H1 (cell line): ENCODE measurements around the gene PLSCR3. TPM values are rescaled to one million over a fixed set of nuclear protein-coding genes. Genes with fewer than 3 reads are reported as not detected.

Experiments used
- CTCF ChIA-PET: fragments of 300-600 bp; sonication (Branson Sonifier 250); formaldehyde crosslinking; loops from one replicate; lab custom pipeline; 2021; ENCODE audit not compliant: partially characterized antibody; lab: Charles Lee
- POLR2A ChIA-PET: fragments of 300-600 bp; sonication (Branson Sonifier 250); formaldehyde crosslinking; loops from one replicate; lab custom pipeline; 2021; ENCODE audit warnings: inconsistent platforms; ENCODE audit not compliant: partially characterized antibody; lab: Charles Lee
- DNase-seq, 2 experiments: peaks; one replicate each; pipeline versions ENCODE4 v3.0.0 to v3.0.0-alpha.2; 2010 to 2022; ENCODE audit warnings: low spot score in 2 of 2, low read depth in 1 of 2, mixed read lengths in 1 of 2
- FAIRE-seq: peaks from 2 replicates; lab custom pipeline; 2011; peaks lifted over from hg19 to GRCh38; lab: Jason Lieb, UNC
- H2AFZ ChIP-seq: 2 replicates; pipeline ENCODE4 v1.8.1; 2012; ENCODE audit warnings: low read length, inconsistent platforms
- H2AK5ac ChIP-seq: 2 replicates; pipeline ENCODE4 v1.6.1; 2013; ENCODE audit warnings: low read depth, low read length
- H2BK120ac ChIP-seq: replicated peaks from 2 replicates; pipeline ENCODE3; 2013; ENCODE audit warnings: low read depth, low read length, inconsistent platforms
- H2BK12ac ChIP-seq: 2 replicates; pipeline ENCODE4 v1.6.1; 2013; ENCODE audit warnings: low read depth, low read length
- H2BK15ac ChIP-seq: 2 replicates; pipeline ENCODE4 v1.6.1; 2013; ENCODE audit warnings: low read length
- H2BK20ac ChIP-seq: 2 replicates; pipeline ENCODE4 v1.6.1; 2013; ENCODE audit warnings: low read length
- H2BK5ac ChIP-seq: 2 replicates; pipeline ENCODE4 v1.6.1; 2013; ENCODE audit warnings: low read depth, low read length
- H3K14ac ChIP-seq: 2 replicates; pipeline ENCODE4 v1.6.1; 2013; ENCODE audit warnings: inconsistent platforms; ENCODE audit not compliant: insufficient read length
- H3K18ac ChIP-seq: 2 replicates; pipeline ENCODE4 v1.6.1; 2013; ENCODE audit warnings: low read length; ENCODE audit errors: extremely low read depth
- H3K23ac ChIP-seq: 2 replicates; pipeline ENCODE4 v1.6.1; 2013; ENCODE audit warnings: inconsistent platforms; ENCODE audit not compliant: insufficient read length
- H3K23me2 ChIP-seq: 2 replicates; pipeline ENCODE4 v1.6.1; 2013; ENCODE audit warnings: low read depth, low read length
- H3K27ac ChIP-seq: 2 replicates; pipeline ENCODE4 v1.6.1; 2011; ENCODE audit warnings: low read depth, low read length, inconsistent platforms
- H3K27me3 ChIP-seq, 4 experiments: replicated peaks in 1 of 4; 1 replicate in 1 of 4; 2 replicates in 3 of 4; pipeline versions ENCODE4 v1.6.1 to v1.8.1; 2011 to 2013; ENCODE audit warnings: low read length in 3 of 4, mild to moderate bottlenecking in 3 of 4, inconsistent platforms in 2 of 4, mixed read lengths in 2 of 4, moderate library complexity in 1 of 4; ENCODE audit not compliant: control insufficient read depth in 3 of 4, insufficient read depth in 3 of 4; ENCODE audit errors: extremely low read depth in 1 of 4
- H3K36me3 ChIP-seq, 4 experiments: 2 replicates each; pipeline versions ENCODE4 v1.6.1 to v1.8.1; 2011 to 2013; ENCODE audit warnings: mild to moderate bottlenecking in 4 of 4, low read length in 3 of 4, moderate library complexity in 2 of 4, control low read depth in 1 of 4, inconsistent platforms in 1 of 4; ENCODE audit not compliant: insufficient read depth in 4 of 4, control insufficient read depth in 2 of 4
- H3K4ac ChIP-seq: replicated peaks from 2 replicates; pipeline ENCODE3; 2013; ENCODE audit warnings: low read length, low read depth, mixed read lengths, inconsistent platforms; ENCODE audit not compliant: insufficient read length
- H3K4me1 ChIP-seq, 4 experiments: replicated peaks in 1 of 4; 1 replicate in 1 of 4; 2 replicates in 3 of 4; pipeline versions ENCODE4 v1.6.1 to v1.8.1; 2011 to 2013; ENCODE audit warnings: low read length in 3 of 4, inconsistent platforms in 2 of 4, mixed read lengths in 1 of 4; ENCODE audit not compliant: insufficient read depth in 4 of 4, control insufficient read depth in 3 of 4
- H3K4me2 ChIP-seq, 2 experiments: 2 replicates each; pipeline versions ENCODE4 v1.6.1 to v1.8.1; 2011 to 2013; ENCODE audit warnings: low read depth in 2 of 2, low read length in 2 of 2, control low read depth in 1 of 2, inconsistent platforms in 1 of 2, mild to moderate bottlenecking in 1 of 2; ENCODE audit not compliant: insufficient read depth in 1 of 2
- H3K4me3 ChIP-seq, 4 experiments: fragments of 200-600, 300-600 bp in 1 of 4; sonication (generic), shearing (Covaris generic), sonication (Bioruptor Twin) in 1 of 4; 2 replicates each; pipeline versions ENCODE4 v1.5.1 to v1.8.1; 2011 to 2016; ENCODE audit warnings: low read length in 4 of 4, low read depth in 3 of 4, control low read depth in 2 of 4, inconsistent platforms in 2 of 4, mild to moderate bottlenecking in 2 of 4, mixed read lengths in 1 of 4, moderate library complexity in 1 of 4; ENCODE audit not compliant: insufficient read depth in 2 of 4; ENCODE audit errors: extremely low read depth in 1 of 4
- H3K56ac ChIP-seq: replicated peaks from 2 replicates; pipeline ENCODE3; 2013; ENCODE audit warnings: low read depth, mild to moderate bottlenecking, mixed read lengths, low read length, inconsistent platforms; ENCODE audit not compliant: insufficient read length
- H3K79me1 ChIP-seq: 2 replicates; pipeline ENCODE4 v1.6.1; 2013; ENCODE audit warnings: low read depth, low read length, control low read depth
- H3K79me2 ChIP-seq, 2 experiments: 2 replicates each; pipeline versions ENCODE4 v1.6.1 to v1.8.1; 2012 to 2013; ENCODE audit warnings: low read length in 2 of 2, mild to moderate bottlenecking in 2 of 2, inconsistent platforms in 1 of 2; ENCODE audit not compliant: insufficient read depth in 2 of 2, control insufficient read depth in 1 of 2
- H3K9ac ChIP-seq, 4 experiments: replicated peaks in 1 of 4; 1 replicate in 1 of 4; 2 replicates in 3 of 4; pipeline versions ENCODE4 v1.6.1 to v1.8.1; 2011 to 2013; ENCODE audit warnings: low read depth in 3 of 4, low read length in 3 of 4, control low read depth in 2 of 4, mild to moderate bottlenecking in 2 of 4, moderate library complexity in 2 of 4, inconsistent platforms in 1 of 4; ENCODE audit errors: extremely low read depth in 1 of 4
- H3K9me3 ChIP-seq, 2 experiments: 2 replicates each; pipeline versions ENCODE4 v1.6.1 to v1.8.1; 2012 to 2013; ENCODE audit warnings: mild to moderate bottlenecking in 2 of 2, moderate library complexity in 2 of 2, control low read depth in 1 of 2, inconsistent platforms in 1 of 2, low read depth in 1 of 2, low read length in 1 of 2, mixed read lengths in 1 of 2; ENCODE audit not compliant: insufficient read depth in 2 of 2
- H4K20me1 ChIP-seq, 2 experiments: replicated peaks in 1 of 2; 2 replicates each; pipeline versions ENCODE3 to v1.8.1; 2011 to 2013; ENCODE audit warnings: inconsistent platforms in 2 of 2, low read length in 2 of 2, mild to moderate bottlenecking in 1 of 2; ENCODE audit not compliant: insufficient read depth in 2 of 2, control insufficient read depth in 1 of 2
- H4K5ac ChIP-seq: 2 replicates; pipeline ENCODE4 v1.6.1; 2013; ENCODE audit warnings: low read length, low read depth, mixed read lengths, inconsistent platforms; ENCODE audit not compliant: insufficient read length
- H4K8ac ChIP-seq: 2 replicates; pipeline ENCODE4 v1.8.0; 2013; ENCODE audit warnings: mild to moderate bottlenecking, moderate library complexity, low read length, inconsistent platforms; ENCODE audit not compliant: insufficient read depth; ENCODE audit errors: extremely low read depth
- H4K91ac ChIP-seq: replicated peaks from 2 replicates; pipeline ENCODE3; 2013; ENCODE audit warnings: low read length, mixed read lengths, inconsistent platforms; ENCODE audit not compliant: insufficient read length
- CTBP2 ChIP-seq: IDR thresholded peaks from 2 replicates; pipeline ENCODE4 v1.7.0; 2011; ENCODE audit warnings: borderline replicate concordance, mild to moderate bottlenecking, moderate library complexity, mixed read lengths, low read length; ENCODE audit not compliant: insufficient read depth, insufficient read length
- KDM5A ChIP-seq: fragments of 200-600 bp; IDR thresholded peaks from 2 replicates; pipeline ENCODE4 v1.7.1; 2012; ENCODE audit warnings: mild to moderate bottlenecking, low read length, inconsistent platforms, mixed read lengths
- WGBS, 2 experiments: shearing (Covaris generic) in 1 of 2; methylation state at CpG; one replicate each; pipeline versions ENCODE4 v1.1.6 to v1.1.7; 2013 to 2015; ENCODE audit warnings: low lambda C conversion rate in 2 of 2, mixed read lengths in 2 of 2, inconsistent platforms in 1 of 2, low coverage in 1 of 2, missing lambda C conversion rate in 1 of 2; ENCODE audit not compliant: insufficient replicate concordance in 2 of 2, insufficient coverage in 1 of 2, insufficient read length in 1 of 2; ENCODE audit errors: extremely low coverage in 1 of 2, missing lambda C conversion rate in 1 of 2; 5-methylcytosine and 5-hydroxymethylcytosine counted together
- polyA plus RNA-seq, 7 experiments: library from polyadenylated mRNA; depleted of rRNA in 3 of 7; stranded (reverse) in 5 of 7; unstranded in 2 of 7; fragments of >200 nt in 5 of 7; fragments of 200-250 nt in 2 of 7; gene quantifications; 1 replicate in 5 of 7; 2 replicates in 1 of 7; 4 replicates in 1 of 7; pipeline versions ENCODE4 v1.2.1 to v1.2.3, GENCODE V29; 2011 to 2013; ENCODE audit warnings: missing spikeins in 2 of 7, mixed read lengths in 2 of 7
- total RNA-seq: library from RNA; stranded (reverse); fragmentation: NEBNext Ultra II Directional; extraction: Animal tissue kit (Norgen Biotek cat#: 25700); gene quantifications from 2 replicates; pipeline ENCODE4 v1.2.1, GENCODE V29; 2021

PLSCR3 gene
- total and polyA plus RNA-seq, 2 of the 8 experiments (the other 6 are each of a cell fraction or from before 2014, with no cell fraction given) = 36.1 to 38.7 TPM

- TF ChIP-seq CTBP2 (no peak), KDM5A (no peak)
- H2BK120ac ChIP-seq = no peak overlapping the region
- H3K23me2 ChIP-seq = no peaks in the 10 kb centered on the region
- H3K4me2 ChIP-seq = no peak overlapping the region
- no peak overlapping the region for H4K5ac ChIP-seq
- H3K4me1 ChIP-seq = no peaks in the 10 kb centered on the region; a peak in 1 of 7 replicates
- no peak for FAIRE-seq
- no peak overlapping the region for H3K27ac ChIP-seq
- no peak overlapping the region for H3K14ac ChIP-seq
- H3K23ac ChIP-seq = no peak overlapping the region
- H3K27me3 ChIP-seq = no peaks in the 10 kb centered on the region; a peak in 1 of 7 replicates
- no peaks in the 10 kb centered on the region for H3K79me2 ChIP-seq
- 97% methylated on average over 2 of the region's 2 CpGs; no CpG with 5 or more reads in 1 of the 2 experiments for WGBS, 2 experiments
- H3K4ac ChIP-seq = no peak overlapping the region
- no peak overlapping the region for H2BK5ac ChIP-seq
- no peak overlapping the region for H3K56ac ChIP-seq
- no peaks in the 10 kb centered on the region for H3K79me1 ChIP-seq
- no peaks in the 10 kb centered on the region for H3K36me3 ChIP-seq
- no peak overlapping the region for H4K8ac ChIP-seq
- no peak overlapping the region for H3K9ac ChIP-seq
- H2AK5ac ChIP-seq = no peak overlapping the region
- H2BK15ac ChIP-seq = no peak overlapping the region
- no peak overlapping the region for H3K4me3 ChIP-seq
- H3K9me3 ChIP-seq = peaks cover 0 to 3% of the 10 kb centered on the region in 2 experiments; a peak in 1 of 4 replicates
- H3K18ac ChIP-seq = no peak overlapping the region
- CTCF ChIA-PET = interaction anchor here (0.7 to 1.9 kb wide), 6 partner anchors 12 to 151 kb away, joined by 3 to 7 read pairs (median 4); partner anchors contain the start of gene FGF11
- H4K91ac ChIP-seq = no peak overlapping the region
- DNase-seq = no peak
- no peak overlapping the region for H2BK12ac ChIP-seq
- POLR2A ChIA-PET = interaction anchor here (1.2 kb wide), 1 partner anchor 12 kb away, joined by 6 read pairs; no protein-coding TSS in a partner anchor
- H2BK20ac ChIP-seq = no peak overlapping the region
- no peak overlapping the region for H2AFZ ChIP-seq
- no peaks in the 10 kb centered on the region for H4K20me1 ChIP-seq
Measured at GRCh38 chr17:7374353-7374752, 20.0 kb downstream of the PLSCR3 start.
